HEK293 (cell line): ENCODE measurements around the gene CDC42EP2.

Source experiments
- CTCF ChIP-seq: fragments of 450-650 bp; formaldehyde crosslinking; IDR thresholded peaks from 2 replicates; pipeline ENCODE4 v1.5.1; 2016; ENCODE audit warnings: missing biosample characterization, missing genetic modification characterization
- GFI1B ChIP-seq: fragments of 450-650 bp; formaldehyde crosslinking; IDR thresholded peaks from 2 replicates; pipeline ENCODE4 v1.5.1; 2016; ENCODE audit warnings: missing biosample characterization, missing genetic modification characterization
- ZNF76 ChIP-seq: fragments of 450-650 bp; formaldehyde crosslinking; IDR thresholded peaks from 2 replicates; pipeline ENCODE4; 2016; ENCODE audit warnings: low read depth, missing biosample characterization, missing genetic modification characterization, borderline replicate concordance

GRCh38 chr11:65362320-65362931 is 47.8 kb downstream of the CDC42EP2 start:
- TF ChIP-seq ZNF76 (no peak), GFI1B (tag by site-specific recombination) (no peak), CTCF (tag by site-specific recombination) (no peak)
